IPS DF 6.9 (cell line): ENCODE data around the gene YIF1A.
"Not testable (repeated sequence)": the region's sequence is repeated elsewhere in the genome, so short reads cannot be mapped to it uniquely, and the experiment has no call there.

Experiments used
- DNase-seq: peaks from one replicate; pipeline ENCODE4 v3.0.0-alpha.2; 2013; ENCODE audit warnings: low read depth, low spot score
- H3K27ac ChIP-seq: one replicate; pipeline ENCODE4 v1.5.1; 2013; ENCODE audit warnings: low read length, control low read depth
- H3K27me3 ChIP-seq: 2 replicates; pipeline ENCODE4 v1.6.1; 2013; ENCODE audit warnings: mild to moderate bottlenecking, low read length; ENCODE audit not compliant: control insufficient read depth, insufficient read depth
- H3K36me3 ChIP-seq: 2 replicates; pipeline ENCODE4 v1.6.1; 2013; ENCODE audit warnings: low read length; ENCODE audit not compliant: control insufficient read depth, insufficient read depth
- H3K4me1 ChIP-seq: 2 replicates; pipeline ENCODE4 v1.6.1; 2013; ENCODE audit warnings: low read length; ENCODE audit not compliant: control insufficient read depth, insufficient read depth
- H3K4me3 ChIP-seq: 2 replicates; pipeline ENCODE4 v1.5.1; 2013; ENCODE audit warnings: mild to moderate bottlenecking, low read length
- H3K9me3 ChIP-seq: 2 replicates; pipeline ENCODE4 v1.6.1; 2013; ENCODE audit warnings: low read length, inconsistent platforms; ENCODE audit not compliant: control insufficient read depth, insufficient read depth
- WGBS: extraction: QIAGEN DNeasy Blood & Tissue Kit; methylation state at CpG from one replicate; pipeline ENCODE4 v1.1.7; 2013; ENCODE audit warnings: mixed read lengths, missing lambda C conversion rate; ENCODE audit not compliant: insufficient read length, insufficient coverage; 5-methylcytosine and 5-hydroxymethylcytosine counted together

The YIF1A gene

DNA sequence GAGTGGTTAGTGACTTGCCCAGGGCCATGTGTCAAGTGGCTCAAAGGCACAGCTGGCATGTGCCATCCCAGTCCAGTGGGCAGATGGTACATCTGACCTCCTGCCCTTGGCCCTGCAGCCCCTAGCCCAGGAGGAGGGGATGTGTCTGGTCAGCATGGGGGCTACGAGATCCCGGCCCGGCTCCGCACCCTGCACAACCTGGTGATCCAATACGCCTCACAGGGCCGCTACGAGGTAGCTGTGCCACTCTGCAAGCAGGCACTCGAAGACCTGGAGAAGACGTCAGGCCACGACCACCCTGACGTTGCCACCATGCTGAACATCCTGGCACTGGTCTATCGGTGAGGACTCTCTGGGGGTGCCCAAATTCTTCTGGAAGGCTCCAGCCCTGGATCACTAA lies 26.2 kb downstream of the YIF1A start:
- Histone ChIP-seq H3K4me3 (no peak overlapping the region), H3K9me3 (no peaks in the 10 kb centered on the region), H3K27me3 (no peaks in the 10 kb centered on the region), H3K27ac (no peak overlapping the region), H3K36me3 (peaks cover 30% of the 10 kb centered on the region), H3K4me1 (0 out of 2 replicates have a peak, but pooled peaks cover 5% of the 10 kb centered on the region)
- no peak for DNase-seq
- WGBS: no CpG with 5 or more reads among the region's 12 CpGs

DNA sequence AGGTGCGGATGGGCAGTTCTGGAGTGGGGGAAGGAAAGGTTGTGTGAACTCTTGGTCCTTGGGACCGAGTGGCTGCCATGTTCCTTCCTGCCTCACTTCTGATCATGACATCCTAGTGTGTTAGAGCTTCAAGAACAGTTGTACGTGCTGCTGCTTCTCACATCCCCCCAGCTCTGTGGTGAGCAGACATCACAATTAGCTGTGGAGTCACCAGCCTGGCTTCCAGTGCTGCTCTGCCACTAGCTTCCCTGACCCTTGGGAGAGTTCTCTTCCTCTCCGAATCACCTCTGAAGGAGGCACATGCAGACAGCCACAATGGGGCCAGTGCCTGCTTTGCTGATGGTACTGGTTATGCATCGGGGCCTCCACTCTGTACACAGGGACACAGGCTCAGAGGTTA lies 26.8 kb downstream of the YIF1A start:
- Histone ChIP-seq H3K27ac (no peak overlapping the region), H3K36me3 (peaks cover 30% of the 10 kb centered on the region), H3K27me3 (no peaks in the 10 kb centered on the region), H3K9me3 (no peaks in the 10 kb centered on the region), H3K4me1 (0 out of 2 replicates have a peak, but pooled peaks cover 5% of the 10 kb centered on the region), H3K4me3 (no peak overlapping the region)
- DNase-seq: no peak
- WGBS: no CpG with 5 or more reads among the region's 5 CpGs

DNA sequence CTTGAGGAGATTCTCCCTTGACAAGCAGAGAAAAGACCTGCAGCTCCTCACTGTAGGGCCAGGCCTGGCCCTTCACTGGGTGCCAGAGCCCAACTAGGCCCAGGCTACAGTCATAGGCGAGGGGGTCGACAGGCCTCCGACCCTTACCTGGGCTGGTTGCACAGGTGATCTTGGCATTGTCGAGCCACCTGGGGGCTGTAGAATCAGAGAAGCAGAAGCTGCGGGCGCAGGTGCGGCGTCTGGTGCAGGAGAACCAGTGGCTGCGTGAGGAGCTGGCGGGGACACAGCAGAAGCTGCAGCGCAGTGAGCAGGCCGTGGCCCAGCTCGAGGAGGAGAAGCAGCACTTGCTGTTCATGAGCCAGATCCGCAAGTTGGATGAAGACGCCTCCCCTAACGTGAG lies 27.4 kb downstream of the YIF1A start:
- H3K4me1 ChIP-seq: 0 out of 2 replicates have a peak, but pooled peaks cover 3% of the 10 kb centered on the region
- no peaks in the 10 kb centered on the region for H3K9me3 ChIP-seq
- H3K27ac ChIP-seq: no peak overlapping the region
- DNase-seq: no peak
- H3K27me3 ChIP-seq: no peaks in the 10 kb centered on the region
- WGBS: no CpG with 5 or more reads among the region's 16 CpGs
- peaks cover 28% of the 10 kb centered on the region for H3K36me3 ChIP-seq
- no peak overlapping the region for H3K4me3 ChIP-seq

GRCh38 chr11:66259956-66260355 lies 29.0 kb downstream of the YIF1A start:
- no peak overlapping the region for H3K27ac ChIP-seq
- WGBS: no CpG with 5 or more reads among the region's 4 CpGs
- 0 out of 2 replicates have a peak, but pooled peaks cover 2% of the 10 kb centered on the region for H3K4me1 ChIP-seq
- H3K4me3 ChIP-seq: no peak overlapping the region
- H3K36me3 ChIP-seq: peaks cover 21% of the 10 kb centered on the region
- no peaks in the 10 kb centered on the region for H3K27me3 ChIP-seq
- no peaks in the 10 kb centered on the region for H3K9me3 ChIP-seq
- no peak for DNase-seq

- 0 out of 2 replicates have a peak, but pooled peaks cover 2% of the 10 kb centered on the region for H3K4me1 ChIP-seq
- DNase-seq: no peak
- H3K27ac ChIP-seq: no peak overlapping the region
- no peak overlapping the region for H3K4me3 ChIP-seq
- no peaks in the 10 kb centered on the region for H3K9me3 ChIP-seq
- WGBS: no CpG with 5 or more reads among the region's 2 CpGs
- no peaks in the 10 kb centered on the region for H3K27me3 ChIP-seq
- H3K36me3 ChIP-seq: peaks cover 17% of the 10 kb centered on the region
Observed at GRCh38 chr11:66259225-66259624, 29.7 kb downstream of the YIF1A start.

GRCh38 chr11:66258473-66258893 lies 30.5 kb downstream of the YIF1A start:
- no peaks in the 10 kb centered on the region for H3K27me3 ChIP-seq
- H3K27ac ChIP-seq: no peak overlapping the region
- H3K4me3 ChIP-seq: peak overlapping the region; percentile 87
- no CpG with 5 or more reads among the region's 28 CpGs for WGBS
- 0 out of 2 replicates have a peak, but pooled peaks cover 2% of the 10 kb centered on the region for H3K4me1 ChIP-seq
- no peak for DNase-seq
- no peaks in the 10 kb centered on the region for H3K9me3 ChIP-seq
- peaks cover 11% of the 10 kb centered on the region for H3K36me3 ChIP-seq

GRCh38 chr11:66253081-66253480 lies 35.9 kb downstream of the YIF1A start:
- H3K4me3 ChIP-seq, DNase-seq, H3K9me3 ChIP-seq, H3K27ac ChIP-seq, H3K27me3 ChIP-seq, H3K36me3 ChIP-seq, H3K4me1 ChIP-seq: not testable (repeated sequence)
- no CpG with 5 or more reads among the region's 6 CpGs for WGBS

DNA sequence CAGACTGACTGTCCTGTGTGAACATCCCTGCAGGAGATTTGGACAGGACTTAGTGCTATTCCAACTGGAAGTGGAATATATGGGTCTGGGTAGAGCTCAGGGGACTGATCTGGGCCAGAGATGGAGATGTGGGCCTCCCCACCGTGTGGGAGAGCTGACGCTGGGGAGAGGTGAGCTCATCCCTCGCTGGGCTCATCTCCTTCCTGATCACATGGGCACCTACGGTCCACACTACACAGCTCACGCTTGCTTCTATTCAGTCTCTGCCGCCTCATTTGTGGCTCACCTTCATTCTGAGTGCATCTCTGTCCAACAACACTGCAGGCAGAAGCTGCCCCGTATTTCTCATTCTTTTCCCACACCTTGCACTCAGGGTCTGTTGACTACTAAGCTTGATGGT lies 37.1 kb downstream of the YIF1A start:
- no peak for DNase-seq
- Histone ChIP-seq H3K4me3 (no peak overlapping the region), H3K36me3 (no peaks in the 10 kb centered on the region), H3K27ac (no peak overlapping the region), H3K9me3 (no peaks in the 10 kb centered on the region), H3K27me3 (no peaks in the 10 kb centered on the region), H3K4me1 (no peaks in the 10 kb centered on the region)
- no CpG with 5 or more reads among the region's 7 CpGs for WGBS

DNA sequence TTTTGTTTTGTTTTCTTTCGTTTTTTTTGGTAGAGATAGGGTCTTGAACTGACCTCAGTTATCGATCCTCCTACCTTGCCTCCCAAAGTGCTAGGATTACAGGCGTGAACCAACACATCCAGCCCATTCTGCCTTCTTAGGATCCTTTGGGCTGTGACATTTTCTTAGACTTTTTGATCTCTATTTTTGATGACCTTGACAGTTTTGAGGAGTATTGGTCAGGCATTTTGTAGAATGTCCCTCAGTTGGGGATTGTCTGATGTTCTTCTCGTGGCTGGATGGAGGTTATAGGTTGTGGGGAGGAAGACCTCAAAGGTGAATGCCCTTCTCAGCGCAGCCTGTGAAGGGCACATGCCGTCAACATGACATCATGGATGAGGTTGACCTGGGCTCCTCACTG lies 40.0 kb downstream of the YIF1A start:
- no peak for DNase-seq
- Histone ChIP-seq H3K27me3 (no peaks in the 10 kb centered on the region), H3K27ac (no peak overlapping the region), H3K4me3 (no peak overlapping the region), H3K36me3 (no peaks in the 10 kb centered on the region), H3K4me1 (no peaks in the 10 kb centered on the region), H3K9me3 (no peaks in the 10 kb centered on the region)
- no CpG with 5 or more reads among the region's 6 CpGs for WGBS

- no peak for DNase-seq
- no peaks in the 10 kb centered on the region for H3K9me3 ChIP-seq
- H3K27me3 ChIP-seq: no peaks in the 10 kb centered on the region
- no peak overlapping the region for H3K27ac ChIP-seq
- no peaks in the 10 kb centered on the region for H3K4me1 ChIP-seq
- WGBS: no CpG with 5 or more reads among the region's 3 CpGs
- no peaks in the 10 kb centered on the region; the same call in 1 of the 2 replicates for H3K36me3 ChIP-seq
- no peak overlapping the region for H3K4me3 ChIP-seq
Observed at GRCh38 chr11:66247801-66248200, 41.1 kb downstream of the YIF1A start.

GRCh38 chr11:66247295-66247694 lies 41.6 kb downstream of the YIF1A start:
- no peak for DNase-seq
- no CpG with 5 or more reads among the region's 4 CpGs for WGBS

More at GRCh38 chr11:66247295-66247694, 41.6 kb downstream of the YIF1A start:
- Histone ChIP-seq H3K4me3 (no peak overlapping the region), H3K9me3 (no peaks in the 10 kb centered on the region), H3K27ac (no peak overlapping the region), H3K27me3 (no peaks in the 10 kb centered on the region), H3K36me3 (peaks cover 3% of the 10 kb centered on the region; the same call in 1 of the 2 replicates), H3K4me1 (no peaks in the 10 kb centered on the region)
